PC-9 (cell line): ENCODE measurements around the gene TNFRSF8.

Source experiments
- EZH2 ChIP-seq: fragments of 200-600 bp; sonication (generic); IDR thresholded peaks from 2 replicates; pipeline ENCODE4 v1.8.0; 2017; ENCODE audit warnings: antibody characterized with exemption, low read depth
- TF ChIP-seq, protein P1 (sequence below): fragments of 200-600 bp; sonication (generic); conservative IDR thresholded peaks from 2 replicates; pipeline ENCODE4 v1.6.1; 2017; ENCODE audit warnings: mixed run types, antibody characterized with exemption, mild to moderate bottlenecking, moderate library complexity

DNA sequence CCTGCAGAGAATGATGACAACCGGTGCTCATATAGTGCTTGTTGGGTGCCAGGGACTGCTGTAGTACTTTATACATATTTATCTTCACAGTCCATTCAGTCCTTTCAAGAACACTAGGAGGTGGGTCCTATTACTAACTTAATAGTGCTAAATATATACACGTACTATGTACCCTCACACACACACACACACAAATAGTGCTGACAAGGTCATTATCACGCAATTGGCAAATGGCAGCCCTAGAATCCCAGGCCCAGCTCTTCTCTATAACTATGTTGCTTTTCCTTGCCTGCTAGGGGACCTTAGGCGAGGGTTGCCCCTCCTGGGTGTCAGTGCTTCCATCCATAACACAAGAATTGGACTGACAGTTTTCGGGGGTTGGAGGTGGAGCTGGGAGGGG is 33.5 kb downstream of the TNFRSF8 start:
- TF ChIP-seq, protein P1, sequence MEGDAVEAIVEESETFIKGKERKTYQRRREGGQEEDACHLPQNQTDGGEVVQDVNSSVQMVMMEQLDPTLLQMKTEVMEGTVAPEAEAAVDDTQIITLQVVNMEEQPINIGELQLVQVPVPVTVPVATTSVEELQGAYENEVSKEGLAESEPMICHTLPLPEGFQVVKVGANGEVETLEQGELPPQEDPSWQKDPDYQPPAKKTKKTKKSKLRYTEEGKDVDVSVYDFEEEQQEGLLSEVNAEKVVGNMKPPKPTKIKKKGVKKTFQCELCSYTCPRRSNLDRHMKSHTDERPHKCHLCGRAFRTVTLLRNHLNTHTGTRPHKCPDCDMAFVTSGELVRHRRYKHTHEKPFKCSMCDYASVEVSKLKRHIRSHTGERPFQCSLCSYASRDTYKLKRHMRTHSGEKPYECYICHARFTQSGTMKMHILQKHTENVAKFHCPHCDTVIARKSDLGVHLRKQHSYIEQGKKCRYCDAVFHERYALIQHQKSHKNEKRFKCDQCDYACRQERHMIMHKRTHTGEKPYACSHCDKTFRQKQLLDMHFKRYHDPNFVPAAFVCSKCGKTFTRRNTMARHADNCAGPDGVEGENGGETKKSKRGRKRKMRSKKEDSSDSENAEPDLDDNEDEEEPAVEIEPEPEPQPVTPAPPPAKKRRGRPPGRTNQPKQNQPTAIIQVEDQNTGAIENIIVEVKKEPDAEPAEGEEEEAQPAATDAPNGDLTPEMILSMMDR: no peak
- TF ChIP-seq EZH2: no peak
